HG03060 (cell line): ENCODE data around the gene TINAGL1.

Experiments used
- ATAC-seq: cut with Tn5 transposase; IDR thresholded peaks from one replicate; pipeline ENCODE4 v1.9.1; 2021; ENCODE audit warnings: low read depth, moderate number of reproducible peaks; ENCODE audit not compliant: unreplicated experiment

The TINAGL1 gene

GRCh38 chr1:31567956-31568570 is 8.3 kb upstream of the TINAGL1 start:
- ATAC-seq: no peak

- no peak for ATAC-seq
Observed at GRCh38 chr1:31568895-31569595, 7.3 kb upstream of the TINAGL1 start.

DNA sequence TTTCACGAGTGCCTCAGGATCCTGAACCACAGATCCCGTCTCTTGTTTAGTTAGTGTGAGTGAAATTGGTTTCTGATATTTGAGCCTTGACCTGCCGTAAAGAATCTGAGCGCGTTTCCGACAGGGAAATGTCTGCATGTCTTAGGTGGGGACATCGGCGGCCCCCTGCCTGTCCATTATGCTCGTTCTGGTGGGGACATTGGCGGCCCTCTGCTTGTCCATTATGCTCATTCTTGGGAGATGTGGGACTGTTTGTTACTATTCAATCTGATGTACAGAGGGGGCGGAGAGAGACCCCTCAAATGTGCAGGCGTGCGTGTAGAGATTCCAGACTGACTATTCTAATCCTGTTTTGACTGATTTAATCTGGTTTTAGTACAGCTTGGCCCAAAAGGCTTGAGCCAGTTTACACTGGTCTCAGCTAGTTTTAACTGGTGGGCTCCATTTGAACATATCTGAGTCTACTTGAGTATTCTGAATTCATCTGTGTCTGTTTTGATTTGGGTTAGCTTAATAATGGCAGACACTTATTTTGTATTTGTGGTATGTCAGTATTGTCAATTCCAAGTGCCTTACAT is 6.6 kb upstream of the TINAGL1 start:
- no peak for ATAC-seq

GRCh38 chr1:31570228-31570627 is 6.1 kb upstream of the TINAGL1 start:
- ATAC-seq: no peak

GRCh38 chr1:31570906-31571305 is 5.4 kb upstream of the TINAGL1 start:
- no peak for ATAC-seq

GRCh38 chr1:31571340-31572295 is 4.7 kb upstream of the TINAGL1 start:
- no peak for ATAC-seq

DNA sequence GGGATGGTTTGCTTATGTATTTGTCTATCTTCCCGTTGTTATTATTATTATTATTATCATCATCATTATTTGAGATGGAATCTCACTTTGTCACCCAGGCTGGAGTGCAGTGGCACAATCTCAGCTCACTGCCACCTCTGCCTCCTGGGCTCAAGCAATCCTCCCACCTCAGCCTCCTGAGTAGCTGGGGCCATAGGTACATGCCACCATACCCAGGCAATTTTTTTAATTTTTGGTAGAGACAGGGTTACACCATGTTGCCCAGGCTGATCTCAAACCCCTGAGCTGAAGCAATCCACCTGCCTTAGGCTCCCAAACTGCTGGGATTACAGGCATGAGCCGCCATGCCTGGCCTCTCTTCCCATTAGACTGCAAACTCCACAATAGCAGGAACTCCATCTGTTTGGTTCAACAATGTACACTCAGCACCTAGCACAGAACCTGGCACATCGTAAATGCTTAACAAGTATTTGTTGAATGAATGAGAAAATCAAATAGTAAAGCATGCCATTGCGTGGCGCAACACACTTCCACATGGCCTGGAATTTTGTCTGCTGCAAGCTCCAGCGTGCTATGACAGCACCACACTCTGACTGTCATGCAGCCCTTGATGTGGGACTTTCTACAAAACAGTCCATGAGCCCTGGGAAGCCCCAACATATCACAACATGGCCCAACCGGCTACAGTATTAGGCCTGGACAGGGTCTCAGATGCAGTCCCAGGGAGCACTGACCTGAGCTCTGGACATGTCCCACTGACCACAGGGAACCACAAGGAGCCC is 3.8 kb upstream of the TINAGL1 start:
- no peak for ATAC-seq

DNA sequence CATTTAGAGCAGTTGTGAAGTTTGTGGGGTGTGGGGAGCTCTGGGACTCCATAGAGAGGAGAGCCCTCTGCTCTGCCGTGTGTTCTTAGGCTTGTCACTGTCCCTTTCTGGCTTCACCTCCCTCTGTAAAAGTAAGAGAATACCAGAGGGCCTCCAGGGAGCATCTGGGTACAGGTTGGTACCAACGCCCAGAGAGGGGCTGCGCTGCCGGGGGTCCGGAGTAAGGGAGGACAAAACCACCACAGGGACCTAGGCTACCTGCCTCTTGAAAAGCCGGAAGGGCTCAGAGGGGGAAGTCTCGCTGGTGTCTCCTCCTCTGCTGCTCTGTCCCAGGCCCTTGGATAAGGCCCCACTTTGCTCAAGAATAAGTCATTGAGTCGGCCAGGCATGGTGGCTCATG is 3.1 kb upstream of the TINAGL1 start:
- ATAC-seq: no peak

DNA sequence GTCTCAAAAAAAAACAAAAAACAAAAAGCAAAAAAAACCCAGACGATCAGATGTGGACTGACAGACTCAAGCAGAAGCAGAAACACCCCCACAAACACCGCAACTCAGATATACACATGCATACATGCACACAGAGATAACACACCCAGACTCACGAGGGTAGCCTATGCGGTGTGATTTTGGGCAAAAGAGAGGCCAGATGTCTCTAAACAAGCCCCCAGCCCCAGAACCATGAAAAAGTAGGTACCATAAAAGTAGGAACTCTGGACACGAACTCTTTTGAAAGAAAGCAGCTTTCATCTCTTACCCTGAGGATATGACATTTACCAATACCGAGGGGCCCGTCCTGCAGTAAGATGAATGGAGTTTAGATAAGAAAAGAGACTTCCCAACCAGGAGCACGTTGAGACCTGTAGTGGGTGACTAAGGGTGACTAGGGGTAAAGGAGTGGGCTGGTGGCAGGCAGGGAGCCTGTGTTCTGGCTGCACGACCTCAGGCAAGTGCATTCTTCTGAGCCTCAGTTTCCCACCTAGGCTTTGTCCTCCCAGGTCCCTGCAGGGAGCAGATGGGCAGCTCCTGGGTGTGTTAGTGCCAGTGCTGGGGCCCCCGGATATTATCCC is 1.5 kb upstream of the TINAGL1 start:
- no peak for ATAC-seq

GRCh38 chr1:31575369-31576140 is 760 bp upstream of the TINAGL1 start:
- ATAC-seq: no peak

GRCh38 chr1:31576743-31577455 is 584 bp downstream of the TINAGL1 start:
- no peak for ATAC-seq

- no peak for ATAC-seq
Observed at GRCh38 chr1:31577515-31578192, 1.3 kb downstream of the TINAGL1 start.

DNA sequence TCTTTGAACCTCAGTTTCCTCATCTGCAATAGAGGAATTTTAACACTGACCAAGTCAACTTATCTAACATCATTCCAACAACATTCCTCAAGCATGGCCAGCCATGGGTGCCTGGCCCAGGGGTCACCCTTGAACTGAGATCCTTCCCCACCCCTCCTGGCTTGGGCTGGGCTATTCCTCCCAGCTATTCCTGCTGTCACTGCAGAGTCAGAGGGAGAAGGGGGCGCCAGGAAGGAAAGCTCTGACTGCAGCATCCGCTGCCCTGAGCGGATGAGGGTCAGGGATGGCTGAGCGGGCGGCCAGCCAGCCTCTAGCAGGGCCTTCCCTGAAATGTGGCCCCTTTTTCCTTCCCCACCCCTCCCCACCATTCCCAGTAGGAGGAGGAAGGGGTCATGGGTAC is 3.1 kb downstream of the TINAGL1 start:
- no peak for ATAC-seq

DNA sequence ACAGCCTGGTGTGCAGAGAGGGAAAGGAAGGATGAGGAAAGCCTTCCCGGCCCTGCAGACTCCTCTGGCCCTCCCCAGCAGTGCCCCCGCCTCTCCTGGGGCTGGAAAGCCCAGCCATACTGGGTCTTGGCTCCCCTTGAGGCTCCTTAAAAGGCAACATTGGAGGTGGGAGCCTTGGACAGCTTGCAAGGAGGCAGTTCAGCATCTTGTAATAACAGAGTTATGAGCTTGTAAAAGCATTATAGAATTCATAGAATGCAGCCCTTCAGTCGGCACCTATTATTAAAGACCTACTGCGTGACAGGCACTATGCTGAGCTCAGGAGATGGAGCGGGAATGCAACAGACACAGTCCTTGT is 4.2 kb downstream of the TINAGL1 start:
- no peak for ATAC-seq

DNA sequence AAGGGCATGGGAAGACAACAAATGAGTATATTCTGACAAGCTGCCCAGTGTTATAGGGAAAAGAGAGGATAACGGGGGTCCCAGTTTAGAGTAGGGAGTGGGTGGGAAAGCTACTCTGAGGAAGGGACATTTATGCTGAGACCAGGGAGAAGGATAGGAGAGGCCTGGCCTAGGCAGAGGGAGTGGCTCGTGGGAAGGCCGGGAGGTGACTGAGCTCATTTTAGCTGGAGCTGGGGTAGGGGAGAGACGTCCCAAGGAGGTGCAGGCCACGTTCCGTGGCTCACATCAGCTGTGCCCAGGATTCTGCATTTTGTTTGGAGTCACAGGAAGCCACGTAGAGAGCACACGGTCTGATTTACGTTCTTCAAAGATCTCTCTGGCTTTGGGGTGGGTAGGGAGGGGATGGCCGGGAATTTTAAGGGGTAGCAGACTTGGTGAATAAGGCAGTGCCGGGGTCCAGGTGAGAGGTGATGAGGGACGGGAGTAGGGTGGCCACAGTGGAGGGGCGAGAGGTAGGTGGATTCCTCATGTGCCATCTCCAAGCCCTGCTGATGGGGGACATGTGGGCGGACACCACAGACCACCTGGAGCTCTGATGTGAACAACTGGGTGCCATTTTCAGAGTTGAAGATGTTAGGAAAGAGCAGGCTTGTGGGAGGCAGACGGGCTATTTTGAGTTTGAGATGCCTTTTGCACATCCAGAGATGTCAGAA is 4.7 kb downstream of the TINAGL1 start:
- no peak for ATAC-seq

- ATAC-seq: no peak
Observed at GRCh38 chr1:31581821-31582810, 5.8 kb downstream of the TINAGL1 start.
